BLaER1 treated with 17β-estradiol and CSF1 and Interleukin-3, amounts not matched to agents 10 nM and 100 nM (cell line): ENCODE results near the gene ITGA3.
A peak's percentile ranks its signal among the peaks of the same experiment; 100 is the strongest.
"Not testable (repeated sequence)": the region's sequence is repeated elsewhere in the genome, so short reads cannot be mapped to it uniquely, and the experiment has no call there.

Source experiments
- H3K27ac ChIP-seq, 11 experiments: shearing (Covaris generic); formaldehyde crosslinking; 2 replicates each; pipeline ENCODE4 v1.8.1; 2022
- H3K27me3 ChIP-seq, 11 experiments: shearing (Covaris generic); formaldehyde crosslinking; 2 replicates each; pipeline ENCODE4 v1.8.1; 2022
- H3K36me3 ChIP-seq, 11 experiments: shearing (Covaris generic); formaldehyde crosslinking; 2 replicates each; pipeline ENCODE4 v1.8.1; 2022
- H3K4me1 ChIP-seq, 10 experiments: shearing (Covaris generic); formaldehyde crosslinking; 2 replicates each; pipeline ENCODE4 v1.8.1; 2022
- H3K4me2 ChIP-seq, 11 experiments: shearing (Covaris generic); formaldehyde crosslinking; 2 replicates each; pipeline ENCODE4 v1.8.1; 2022
- H3K4me3 ChIP-seq, 10 experiments: shearing (Covaris generic); formaldehyde crosslinking; 2 replicates each; pipeline ENCODE4 v1.8.1; 2022
- H3K9ac ChIP-seq, 11 experiments: shearing (Covaris generic); formaldehyde crosslinking; 2 replicates each; pipeline ENCODE4 v1.8.1; 2022
- H3K9me3 ChIP-seq, 11 experiments: shearing (Covaris generic); formaldehyde crosslinking; replicated peaks in 1 of 11; 2 replicates each; pipeline ENCODE4 v1.8.1; 2022
- H4K20me1 ChIP-seq, 11 experiments: shearing (Covaris generic); formaldehyde crosslinking; 2 replicates each; pipeline ENCODE4 v1.8.1; 2022
- Cebpa-rat ChIP-seq, 11 experiments: shearing (Covaris generic); IDR thresholded peaks; 2 replicates each; pipeline ENCODE4 v1.8.1; 2022

The ITGA3 gene

GRCh38 chr17:50037321-50038107, 18.4 kb upstream of the ITGA3 start:
- Histone ChIP-seq H3K4me2 (no peak overlapping the region), H4K20me1 (peaks cover 0 to 7% (median 0%) of the 10 kb centered on the region in 11 experiments; a peak in 3 of 22 replicates)
- TF ChIP-seq Cebpa-rat (IDR thresholded peaks at IDR 0.05) = no peak

GRCh38 chr17:50039058-50039457, 16.9 kb upstream of the ITGA3 start:
- Histone ChIP-seq H3K9ac (no peak overlapping the region), H4K20me1 (peaks cover 0 to 7% (median 0%) of the 10 kb centered on the region in 11 experiments; a peak in 3 of 22 replicates), H3K4me2 (no peak overlapping the region), H3K4me3 (no peak overlapping the region), H3K36me3 (no peaks in the 10 kb centered on the region), H3K27ac (no peak overlapping the region), H3K9me3 (no peaks in the 10 kb centered on the region), H3K27me3 (peaks cover 0 to 20% (median 3%) of the 10 kb centered on the region in 11 experiments; a peak in 10 of 22 replicates), H3K4me1 (no peaks in the 10 kb centered on the region)
- TF ChIP-seq Cebpa-rat (IDR thresholded peaks at IDR 0.05) = no peak

More at GRCh38 chr17:50037321-50038107, 18.4 kb upstream of the ITGA3 start:
- H3K4me1 ChIP-seq = no peaks in the 10 kb centered on the region
- no peaks in the 10 kb centered on the region for H3K9me3 ChIP-seq
- no peak overlapping the region for H3K27ac ChIP-seq
- no peak overlapping the region for H3K9ac ChIP-seq
- H3K36me3 ChIP-seq = no peaks in the 10 kb centered on the region
- H3K27me3 ChIP-seq = peaks cover 0 to 23% (median 3%) of the 10 kb centered on the region in 11 experiments; a peak in 10 of 22 replicates
- H3K4me3 ChIP-seq = no peak overlapping the region

- not testable (repeated sequence) for H3K36me3 ChIP-seq, H3K4me2 ChIP-seq, H3K9ac ChIP-seq, H3K4me3 ChIP-seq, H4K20me1 ChIP-seq, H3K4me1 ChIP-seq, H3K27ac ChIP-seq, H3K9me3 ChIP-seq
- peaks cover 0 to 16% (median 0%) of the 10 kb centered on the region in 11 experiments; a peak in 9 of 22 replicates for H3K27me3 ChIP-seq
Observed at GRCh38 chr17:50040496-50040895, 15.4 kb upstream of the ITGA3 start.

- H3K27ac ChIP-seq = no peak overlapping the region
- H3K4me3 ChIP-seq = no peak overlapping the region
- H3K4me2 ChIP-seq = no peak overlapping the region
- TF ChIP-seq Cebpa-rat (IDR thresholded peaks at IDR 0.05) = no peak
- H3K4me1 ChIP-seq = peaks cover 1 to 13% (median 4%) of the 10 kb centered on the region in 10 experiments; a peak in 17 of 20 replicates
- H3K27me3 ChIP-seq = peaks cover 0 to 2% (median 0%) of the 10 kb centered on the region in 11 experiments; a peak in 2 of 22 replicates
- no peaks in the 10 kb centered on the region for H3K36me3 ChIP-seq
- H3K9me3 ChIP-seq = no peaks in the 10 kb centered on the region
- H3K9ac ChIP-seq = no peak overlapping the region
- H4K20me1 ChIP-seq = no peaks in the 10 kb centered on the region; a peak in 2 of 22 replicates
Observed at GRCh38 chr17:50042211-50042610, 13.7 kb upstream of the ITGA3 start.

DNA sequence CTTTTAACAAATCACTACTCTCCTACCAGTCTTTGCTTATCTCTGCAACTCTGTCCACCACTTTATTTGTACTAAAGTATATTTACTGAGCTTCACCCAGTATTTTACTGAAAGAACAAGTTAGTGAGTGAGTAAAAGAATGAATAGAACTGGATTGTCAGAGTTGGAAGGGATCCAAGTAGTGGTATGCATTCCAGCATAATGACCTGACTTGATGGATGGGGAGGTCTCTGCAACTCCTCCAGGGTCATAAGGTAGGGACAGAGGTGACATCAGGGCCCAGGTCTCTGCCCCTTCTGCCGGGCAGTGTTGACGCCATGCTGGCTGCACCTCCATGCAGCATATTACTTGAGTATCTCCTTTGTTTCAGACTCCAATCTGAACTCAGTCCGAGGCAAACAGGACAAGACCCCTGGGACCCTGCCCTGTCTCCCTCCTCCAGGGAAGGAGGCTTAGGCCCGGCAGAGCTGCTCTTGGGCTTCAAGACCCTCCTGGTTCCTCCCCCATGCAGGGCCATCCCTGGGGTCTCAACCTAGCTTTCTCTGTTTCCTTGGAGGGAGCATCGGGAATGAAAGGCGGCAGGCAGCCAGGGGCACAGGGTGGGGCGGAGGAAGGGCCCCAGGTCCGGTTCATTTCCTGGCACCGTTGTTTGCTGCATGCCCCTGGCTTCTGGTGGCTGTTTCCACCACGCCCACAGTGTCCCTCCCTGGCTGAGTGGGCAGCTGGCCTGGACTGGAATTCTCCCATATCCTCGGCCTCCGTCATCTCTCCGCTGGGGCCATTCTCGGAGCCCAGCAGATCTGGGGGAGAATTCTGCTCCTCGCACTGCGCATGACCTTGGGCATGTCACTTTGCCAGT, 12.4 kb upstream of the ITGA3 start:
- Histone ChIP-seq H3K9ac (no peak overlapping the region), H3K27me3 (peaks cover 0 to under 1% (median 0%) of the 10 kb centered on the region in 11 experiments; a peak in 2 of 22 replicates), H3K4me2 (no peak overlapping the region), H4K20me1 (no peaks in the 10 kb centered on the region; a peak in 1 of 22 replicates), H3K27ac (no peak overlapping the region), H3K36me3 (no peaks in the 10 kb centered on the region), H3K9me3 (no peaks in the 10 kb centered on the region), H3K4me1 (peaks cover 5 to 24% (median 13%) of the 10 kb centered on the region in 10 experiments; a peak in 17 of 20 replicates), H3K4me3 (no peak overlapping the region)
- TF ChIP-seq Cebpa-rat (IDR thresholded peaks at IDR 0.05) = no peak

DNA sequence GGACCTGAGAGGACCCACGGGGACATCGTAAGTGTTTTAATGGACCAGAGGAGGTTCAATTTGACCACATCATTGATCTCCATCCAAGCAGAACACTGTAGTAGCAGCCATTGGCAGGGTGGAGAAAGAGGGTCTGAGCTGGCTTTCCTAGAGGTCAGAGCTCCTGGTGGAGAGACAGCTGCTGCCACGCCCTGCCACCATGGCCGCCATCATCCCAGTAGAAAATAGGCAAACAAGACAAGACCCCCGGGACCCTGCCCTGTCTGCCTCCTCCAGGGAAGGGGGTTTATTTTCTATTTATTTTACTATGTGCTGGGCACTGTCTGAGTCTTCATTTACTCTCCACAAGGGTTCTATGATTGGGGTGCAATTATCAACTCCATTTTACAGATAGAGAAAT, 11.4 kb upstream of the ITGA3 start:
- H3K27ac ChIP-seq = no peak overlapping the region
- H3K4me3 ChIP-seq = no peak overlapping the region
- TF ChIP-seq Cebpa-rat (IDR thresholded peaks at IDR 0.05) = no peak
- H3K4me2 ChIP-seq = no peak overlapping the region
- no peaks in the 10 kb centered on the region for H3K9me3 ChIP-seq
- H3K27me3 ChIP-seq = peaks cover 0 to 6% (median 0%) of the 10 kb centered on the region in 11 experiments; a peak in 2 of 22 replicates
- no peak overlapping the region for H3K9ac ChIP-seq
- no peaks in the 10 kb centered on the region for H4K20me1 ChIP-seq
- no peaks in the 10 kb centered on the region for H3K36me3 ChIP-seq
- H3K4me1 ChIP-seq = peaks cover 5 to 25% (median 13%) of the 10 kb centered on the region in 10 experiments; a peak in 17 of 20 replicates

- Histone ChIP-seq H3K9ac (no peak overlapping the region), H3K27me3 (peaks cover 0 to 6% (median 0%) of the 10 kb centered on the region in 11 experiments; a peak in 2 of 22 replicates), H3K4me2 (no peak overlapping the region), H3K9me3 (no peaks in the 10 kb centered on the region), H3K27ac (no peak overlapping the region), H3K4me1 (peaks cover 5 to 30% (median 14%) of the 10 kb centered on the region in 10 experiments; a peak in 17 of 20 replicates), H3K36me3 (no peaks in the 10 kb centered on the region), H4K20me1 (no peaks in the 10 kb centered on the region; a peak in 1 of 22 replicates), H3K4me3 (no peak overlapping the region)
- TF ChIP-seq Cebpa-rat (IDR thresholded peaks at IDR 0.05) = no peak
Observed at GRCh38 chr17:50045154-50045553, 10.8 kb upstream of the ITGA3 start.

DNA sequence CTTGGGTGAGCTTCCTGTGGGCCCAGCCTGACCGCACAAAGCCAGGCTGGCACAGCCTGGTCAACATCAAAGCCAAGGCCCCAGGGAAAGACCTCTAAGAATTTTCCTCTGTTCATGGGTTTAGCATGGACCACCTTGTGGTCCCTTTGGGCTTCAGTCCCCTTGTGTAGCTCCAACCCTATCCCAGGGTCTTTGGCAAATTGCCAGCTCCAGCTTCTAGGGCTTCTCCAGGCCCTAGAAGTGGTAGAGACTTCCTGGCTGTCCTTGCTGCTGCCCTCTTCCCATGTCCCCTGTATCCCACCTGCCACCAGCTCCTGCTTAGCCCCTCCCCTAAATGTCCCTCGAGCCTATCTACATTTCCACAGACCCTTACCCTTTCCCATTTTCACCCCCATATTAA, 9.7 kb upstream of the ITGA3 start:
- H4K20me1 ChIP-seq = no peaks in the 10 kb centered on the region; a peak in 1 of 22 replicates
- H3K4me2 ChIP-seq = 0 out of 22 replicates have a peak overlapping the region, but pooled peaks of 1 of the 11 experiments have one; percentile 68
- peaks cover 0 to 6% (median 0%) of the 10 kb centered on the region in 11 experiments; a peak in 2 of 22 replicates for H3K27me3 ChIP-seq
- H3K36me3 ChIP-seq = no peaks in the 10 kb centered on the region
- no peak for TF ChIP-seq Cebpa-rat (IDR thresholded peaks at IDR 0.05)
- peaks cover 14 to 40% (median 22%) of the 10 kb centered on the region in 10 experiments for H3K4me1 ChIP-seq
- H3K27ac ChIP-seq = no peak overlapping the region
- no peak overlapping the region for H3K9ac ChIP-seq
- no peaks in the 10 kb centered on the region for H3K9me3 ChIP-seq
- H3K4me3 ChIP-seq = no peak overlapping the region

DNA sequence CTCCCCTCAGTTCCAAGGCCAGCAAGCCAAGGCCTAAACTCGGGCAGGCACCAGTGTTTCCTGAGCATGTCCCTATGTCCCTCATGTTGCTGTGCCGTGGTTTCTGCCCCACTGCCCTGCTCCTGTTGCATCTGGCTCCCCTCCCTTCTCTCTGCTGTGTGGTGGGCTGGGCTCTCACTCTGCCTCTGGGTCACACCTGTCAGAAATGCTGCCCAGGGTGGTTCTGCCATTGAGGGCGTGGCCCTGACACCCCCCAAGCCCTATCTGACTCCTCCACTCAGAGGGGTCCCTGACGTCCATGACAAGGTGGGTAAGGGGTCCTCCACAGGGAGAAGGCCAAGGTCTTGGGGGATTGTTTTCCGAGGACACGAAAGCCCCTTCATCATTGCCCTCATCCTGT, 9.2 kb upstream of the ITGA3 start:
- Histone ChIP-seq H3K4me3 (no peak overlapping the region), H3K9ac (no peak overlapping the region), H4K20me1 (no peaks in the 10 kb centered on the region; a peak in 1 of 22 replicates), H3K27me3 (peaks cover 0 to 6% (median 0%) of the 10 kb centered on the region in 11 experiments; a peak in 2 of 22 replicates), H3K9me3 (no peaks in the 10 kb centered on the region), H3K4me1 (peaks cover 19 to 45% (median 26%) of the 10 kb centered on the region in 10 experiments), H3K27ac (no peak overlapping the region), H3K36me3 (no peaks in the 10 kb centered on the region), H3K4me2 (peak overlapping the region in 4 of 11 experiments; percentile 50 to 72 (median 70); a peak in 2 of 22 replicates)
- no peak for TF ChIP-seq Cebpa-rat (IDR thresholded peaks at IDR 0.05)
